Fibroblast of skin of left quadriceps (primary cell): Measurements from ENCODE around the gene WHRN.
A peak's percentile ranks its signal among the peaks of the same experiment; 100 is the strongest.

ENCODE experiments used
- DNase-seq, 2 experiments: peaks; one replicate each; pipeline ENCODE4 v3.0.0-alpha.2; 2013; ENCODE audit warnings: low read depth in 2 of 2

WHRN gene

GRCh38 chr9:114492991-114493390, 12.3 kb downstream of the WHRN start:
- DNase-seq = no peak

- no peak for DNase-seq
Observed at GRCh38 chr9:114491430-114492003, 13.8 kb downstream of the WHRN start.

- no peak for DNase-seq
Observed at GRCh38 chr9:114489928-114490327, 15.3 kb downstream of the WHRN start.

GRCh38 chr9:114488398-114489129, 16.7 kb downstream of the WHRN start:
- DNase-seq = no peak

- DNase-seq = peak; percentile 42 to 60
Observed at GRCh38 chr9:114487607-114488300, 17.5 kb downstream of the WHRN start.

- DNase-seq = no peak
Observed at GRCh38 chr9:114486205-114486963, 18.9 kb downstream of the WHRN start.

GRCh38 chr9:114484854-114485443, 20.3 kb downstream of the WHRN start:
- no peak for DNase-seq

- no peak for DNase-seq
Observed at GRCh38 chr9:114484215-114484853, 20.9 kb downstream of the WHRN start.

GRCh38 chr9:114483499-114483898, 21.8 kb downstream of the WHRN start:
- DNase-seq = no peak

- DNase-seq = no peak
Observed at GRCh38 chr9:114482593-114482992, 22.7 kb downstream of the WHRN start.

- DNase-seq = no peak
Observed at GRCh38 chr9:114481789-114482188, 23.5 kb downstream of the WHRN start.

GRCh38 chr9:114480746-114481435, 24.4 kb downstream of the WHRN start:
- no peak for DNase-seq

GRCh38 chr9:114478871-114479270, 26.4 kb downstream of the WHRN start:
- no peak for DNase-seq

- no peak for DNase-seq
Observed at GRCh38 chr9:114478459-114478858, 26.8 kb downstream of the WHRN start.

- DNase-seq = no peak
Observed at GRCh38 chr9:114477642-114478041, 27.6 kb downstream of the WHRN start.

- DNase-seq = no peak
Observed at GRCh38 chr9:114476891-114477469, 28.3 kb downstream of the WHRN start.

GRCh38 chr9:114475412-114476135, 29.7 kb downstream of the WHRN start:
- no peak for DNase-seq

- no peak for DNase-seq
Observed at GRCh38 chr9:114474425-114474824, 30.8 kb downstream of the WHRN start.

- DNase-seq = no peak
Observed at GRCh38 chr9:114473447-114473801, 31.8 kb downstream of the WHRN start.
